HepG2 (cell line): ENCODE data around the gene C2orf81. TPM values are rescaled to one million over a fixed set of nuclear protein-coding genes. Genes with fewer than 3 reads are reported as not detected.
A peak's percentile ranks its signal among the peaks of the same experiment; 100 is the strongest.

ENCODE experiments used
- CHCHD3 ChIP-seq: sonication (generic); formaldehyde crosslinking; IDR thresholded peaks from 2 replicates; pipeline ENCODE4 v1.8.0; 2022; ENCODE audit warnings: mild to moderate bottlenecking, missing genetic modification reagents, moderate library complexity
- HCFC1 ChIP-seq: fragments of 150-350 bp; IDR thresholded peaks from 2 replicates; pipeline ENCODE4 v1.6.1; 2014; ENCODE audit warnings: low read depth, low read length
- HMGXB4 ChIP-seq, 2 experiments: sonication (generic) in 1 of 2; formaldehyde crosslinking in 1 of 2; IDR thresholded peaks; 2 replicates each; pipeline versions ENCODE4 v1.4.0 to v1.6.1; 2018 to 2020; ENCODE audit warnings: missing genetic modification reagents in 2 of 2, borderline replicate concordance in 1 of 2, low read depth in 1 of 2, mild to moderate bottlenecking in 1 of 2, missing biosample characterization in 1 of 2
- IRF2 ChIP-seq: IDR thresholded peaks from 2 replicates; pipeline ENCODE4 v1.6.1; 2018; ENCODE audit warnings: missing genetic modification reagents, missing compliant biosample characterization
- ISL2 ChIP-seq: sonication (generic); formaldehyde crosslinking; IDR thresholded peaks from 2 replicates; pipeline ENCODE4 v1.5.0; 2020; ENCODE audit warnings: missing genetic modification reagents
- KDM5B ChIP-seq: sonication (generic); formaldehyde crosslinking; IDR thresholded peaks from 2 replicates; pipeline ENCODE4 v1.4.0; 2020; ENCODE audit warnings: missing genetic modification reagents, mild to moderate bottlenecking, borderline replicate concordance
- LCORL ChIP-seq, 2 experiments: fragments of 450-650 bp in 1 of 2; sonication (generic) in 1 of 2; formaldehyde crosslinking in 1 of 2; IDR thresholded peaks; 2 replicates each; pipeline versions ENCODE4 v1.5.0 to v1.6.1; 2017 to 2020; ENCODE audit warnings: antibody characterized with exemption in 1 of 2, missing genetic modification reagents in 1 of 2
- MATR3 ChIP-seq: sonication (generic); formaldehyde crosslinking; IDR thresholded peaks from 2 replicates; pipeline ENCODE4 v1.4.0; 2020; ENCODE audit warnings: missing genetic modification reagents
- MTA3 ChIP-seq: sonication (generic); formaldehyde crosslinking; IDR thresholded peaks from 2 replicates; pipeline ENCODE4 v1.4.0; 2020; ENCODE audit warnings: missing genetic modification reagents
- POLR2G ChIP-seq: fragments of 200-400 bp; formaldehyde crosslinking; IDR thresholded peaks from 2 replicates; pipeline ENCODE4 v1.6.1; 2018; ENCODE audit warnings: mild to moderate bottlenecking, low read depth, low read length, moderate library complexity
- RBM22 ChIP-seq: fragments of 200-400 bp; formaldehyde crosslinking; optimal IDR thresholded peaks from 2 replicates; pipeline ENCODE3; 2017; ENCODE audit warnings: mild to moderate bottlenecking, low read length, moderate library complexity
- REPIN1 ChIP-seq: sonication (generic); formaldehyde crosslinking; IDR thresholded peaks from 2 replicates; pipeline ENCODE4 v1.8.0; 2022; ENCODE audit warnings: missing genetic modification reagents, low read depth, mild to moderate bottlenecking, borderline replicate concordance
- TSC22D2 ChIP-seq: sonication (generic); formaldehyde crosslinking; IDR thresholded peaks from 2 replicates; pipeline ENCODE4 v1.5.1; 2020; ENCODE audit warnings: missing genetic modification reagents, mild to moderate bottlenecking, borderline replicate concordance
- YY1 ChIP-seq: IDR thresholded peaks from 2 replicates; pipeline ENCODE4 v1.6.1; 2011; ENCODE audit warnings: low read length, low read depth, moderate library complexity, mild to moderate bottlenecking; ENCODE audit not compliant: insufficient read depth, insufficient replicate concordance
- ZFP91 ChIP-seq: sonication (generic); formaldehyde crosslinking; IDR thresholded peaks from 2 replicates; pipeline ENCODE4 v1.9.0; 2022; ENCODE audit warnings: missing genetic modification reagents, mild to moderate bottlenecking, borderline replicate concordance
- ZNF160 ChIP-seq: sonication (generic); formaldehyde crosslinking; IDR thresholded peaks from 2 replicates; pipeline ENCODE4 v1.8.0; 2022; ENCODE audit warnings: mild to moderate bottlenecking, inconsistent platforms, missing genetic modification reagents
- ZNF251 ChIP-seq: sonication (generic); formaldehyde crosslinking; IDR thresholded peaks from 2 replicates; pipeline ENCODE4 v1.9.0; 2021; ENCODE audit warnings: mild to moderate bottlenecking, missing genetic modification reagents
- ZNF414 ChIP-seq: sonication (generic); formaldehyde crosslinking; IDR thresholded peaks from 2 replicates; pipeline ENCODE4 v1.5.0; 2020; ENCODE audit warnings: missing genetic modification reagents
- ZNF609 ChIP-seq: sonication (generic); formaldehyde crosslinking; IDR thresholded peaks from 2 replicates; pipeline ENCODE4 v1.4.0; 2020; ENCODE audit warnings: mild to moderate bottlenecking, missing genetic modification reagents, borderline replicate concordance
- ZNF614 ChIP-seq: IDR thresholded peaks from 2 replicates; pipeline ENCODE4 v1.6.1; 2018; ENCODE audit warnings: missing biosample characterization, missing genetic modification reagents, inconsistent platforms, borderline replicate concordance
- ZSCAN25 ChIP-seq: sonication (generic); formaldehyde crosslinking; IDR thresholded peaks from 2 replicates; pipeline ENCODE4 v1.8.0; 2022; ENCODE audit warnings: mild to moderate bottlenecking, missing genetic modification reagents
- polyA plus RNA-seq, 8 experiments: library from polyadenylated mRNA; depleted of rRNA in 3 of 8; stranded (reverse) in 7 of 8; unstranded in 1 of 8; fragments of >200 nt; fragmentation: Illumina TruSeq in 4 of 8; extraction: Trizol in 4 of 8; gene quantifications; 2 replicates each; pipeline versions ENCODE4 v1.2.1 to v1.2.3, GENCODE V29; 2011 to 2016; ENCODE audit warnings: low read depth in 4 of 8, missing spikeins in 1 of 8, mixed read lengths in 1 of 8; ENCODE audit not compliant: insufficient read depth in 1 of 8
- total RNA-seq, 5 experiments: library from RNA; depleted of rRNA; stranded (reverse); fragments of >200 nt; fragmentation: Illumina TruSeq; extraction: Trizol; gene quantifications; 2 replicates each; pipeline ENCODE4 v1.2.3, GENCODE V29; 2016; ENCODE audit warnings: low read depth in 1 of 5

Gene C2orf81
- total and polyA plus RNA-seq, 2 of the 13 experiments (the other 11 are each of a cell fraction or from before 2014, with no cell fraction given) = 0.15 to 0.17 TPM

GRCh38 chr2:74424995-74425406, 3.6 kb upstream of the C2orf81 start (continued):
- 0 out of 2 replicates have a peak, but pooled peaks have one; percentile 36 for TF ChIP-seq ZNF609 (CRISPR knock-in tag)
- no peak; the same call in 1 of the 2 replicates for TF ChIP-seq ZNF414
- TF ChIP-seq HMGXB4 (CRISPR knock-in tag; IDR thresholded peaks at IDR 0.05; ENCODE audit: borderline replicate concordance in 1 of 2, low read depth in 1 of 2) = no peak
- no peak for TF ChIP-seq CHCHD3 (CRISPR knock-in tag)
- peak; percentile 8 for TF ChIP-seq YY1
- no peak for TF ChIP-seq MTA3 (CRISPR knock-in tag)
- 0 out of 2 replicates have a peak, but pooled peaks have one; percentile 0 for TF ChIP-seq IRF2
- peak; percentile 28 for TF ChIP-seq POLR2G
- no peak for TF ChIP-seq LCORL (IDR thresholded peaks at IDR 0.05)
- TF ChIP-seq LCORL (CRISPR knock-in tag; IDR thresholded peaks at IDR 0.05) = no peak
- 0 out of 2 replicates have a peak, but pooled peaks have one; percentile 9 for TF ChIP-seq ZNF251 (CRISPR knock-in tag)
- peak; percentile 10; the same call in 1 of the 2 replicates for TF ChIP-seq ZFP91
- TF ChIP-seq HCFC1 = no peak
- no peak for TF ChIP-seq TSC22D2 (CRISPR knock-in tag)
- TF ChIP-seq KDM5B (CRISPR knock-in tag) = no peak
- TF ChIP-seq ZSCAN25 (CRISPR knock-in tag) = no peak; the same call in 1 of the 2 replicates
- TF ChIP-seq REPIN1 = no peak
- no peak for TF ChIP-seq MATR3
- TF ChIP-seq RBM22 = peak; percentile 13
- TF ChIP-seq ZNF160 (CRISPR knock-in tag) = no peak
- no peak for TF ChIP-seq ISL2 (CRISPR knock-in tag)
- TF ChIP-seq ZNF614 (CRISPR knock-in tag) = no peak
